Activated T-cell treated with anti-CD3 and anti-CD28 coated beads, Interleukin-2, amount 50 U/mL, for 4 hours (primary cell): Measurements from ENCODE around the gene MMRN1. TPM values are rescaled to one million over a fixed set of nuclear protein-coding genes. Genes with fewer than 3 reads are reported as not detected.

Experiments used
- ATAC-seq, 2 donors: fragments of 200-7000 bp; cut with Tn5 transposase; one replicate each; pipeline ENCODE4 v1.10.0; 2021
- DNase-seq: peaks from one replicate; pipeline ENCODE4 v3.0.0-alpha.2; 2020
- H3K27me3 Mint-ChIP-seq: one replicate; pipeline ENCODE4 v1.8.0; 2021; ENCODE audit warnings: low read depth, mixed read lengths
- H3K36me3 Mint-ChIP-seq: one replicate; pipeline ENCODE4 v1.8.0; 2022; ENCODE audit warnings: mixed read lengths; ENCODE audit not compliant: insufficient read depth
- H3K4me1 Mint-ChIP-seq: one replicate; pipeline ENCODE4 v1.8.0; 2021; ENCODE audit warnings: low read depth, mixed read lengths
- H3K4me3 Mint-ChIP-seq: one replicate; pipeline ENCODE4 v1.8.0; 2021; ENCODE audit warnings: mild to moderate bottlenecking, moderate library complexity, mixed read lengths
- H3K9me3 Mint-ChIP-seq: one replicate; pipeline ENCODE4 v1.8.0; 2021; ENCODE audit warnings: mixed read lengths
- total RNA-seq, 3 donors: library from RNA; stranded (reverse); gene quantifications; one replicate each; pipeline ENCODE4 v1.2.1, GENCODE V29; 2021

Gene MMRN1
- total RNA-seq, 3 donors from 2014 or later = 0.18 to 0.23 (median 0.19) TPM

GRCh38 chr4:89939994-89940393 lies 45.3 kb downstream of the MMRN1 start:
- no peaks in the 10 kb centered on the region for H3K36me3 Mint-ChIP-seq
- no peak for ATAC-seq
- DNase-seq = no peak
- no peaks in the 10 kb centered on the region for H3K4me1 Mint-ChIP-seq
- H3K9me3 Mint-ChIP-seq = no peaks in the 10 kb centered on the region
- H3K4me3 Mint-ChIP-seq = no peak overlapping the region
- H3K27me3 Mint-ChIP-seq = peaks cover 2% of the 10 kb centered on the region

- DNase-seq (no peak), ATAC-seq (no peak)
- H3K9me3 Mint-ChIP-seq = no peaks in the 10 kb centered on the region
- H3K27me3 Mint-ChIP-seq = peaks cover 3% of the 10 kb centered on the region
- H3K36me3 Mint-ChIP-seq = no peaks in the 10 kb centered on the region
- no peak overlapping the region for H3K4me3 Mint-ChIP-seq
- no peaks in the 10 kb centered on the region for H3K4me1 Mint-ChIP-seq
These were observed 48.2 kb downstream of the MMRN1 start for GRCh38 chr4:89942811-89943210.

GRCh38 chr4:89949782-89950387 lies 55.2 kb downstream of the MMRN1 start:
- no peak overlapping the region for H3K4me3 Mint-ChIP-seq

GRCh38 chr4:89952458-89952857 lies 57.8 kb downstream of the MMRN1 start:
- Mint-ChIP-seq H3K36me3 (no peaks in the 10 kb centered on the region), H3K4me1 (no peaks in the 10 kb centered on the region), H3K27me3 (no peaks in the 10 kb centered on the region), H3K9me3 (no peaks in the 10 kb centered on the region), H3K4me3 (no peak overlapping the region)
- DNase-seq = no peak
- ATAC-seq = no peak

More at GRCh38 chr4:89949782-89950387, 55.2 kb downstream of the MMRN1 start:
- no peak for DNase-seq
- H3K36me3 Mint-ChIP-seq = no peaks in the 10 kb centered on the region
- ATAC-seq = no peak
- no peaks in the 10 kb centered on the region for H3K9me3 Mint-ChIP-seq
- H3K27me3 Mint-ChIP-seq = peaks cover 1% of the 10 kb centered on the region
- no peaks in the 10 kb centered on the region for H3K4me1 Mint-ChIP-seq

GRCh38 chr4:89954906-89955695 lies 60.4 kb downstream of the MMRN1 start:
- ATAC-seq = no peak

GRCh38 chr4:89957046-89957926 lies 62.6 kb downstream of the MMRN1 start:
- H3K9me3 Mint-ChIP-seq = no peaks in the 10 kb centered on the region
- DNase-seq (no peak), ATAC-seq (no peak)
- H3K4me3 Mint-ChIP-seq = no peak overlapping the region
- no peaks in the 10 kb centered on the region for H3K36me3 Mint-ChIP-seq
- H3K27me3 Mint-ChIP-seq = no peaks in the 10 kb centered on the region
- H3K4me1 Mint-ChIP-seq = no peaks in the 10 kb centered on the region

More at GRCh38 chr4:89954906-89955695, 60.4 kb downstream of the MMRN1 start:
- no peaks in the 10 kb centered on the region for H3K27me3 Mint-ChIP-seq
- no peak overlapping the region for H3K4me3 Mint-ChIP-seq
- no peak for DNase-seq
- no peaks in the 10 kb centered on the region for H3K9me3 Mint-ChIP-seq
- no peaks in the 10 kb centered on the region for H3K36me3 Mint-ChIP-seq
- H3K4me1 Mint-ChIP-seq = no peaks in the 10 kb centered on the region

GRCh38 chr4:89981789-89982334 lies 87.2 kb downstream of the MMRN1 start:
- Mint-ChIP-seq H3K27me3 (no peaks in the 10 kb centered on the region), H3K4me1 (no peaks in the 10 kb centered on the region), H3K36me3 (no peaks in the 10 kb centered on the region), H3K9me3 (no peaks in the 10 kb centered on the region), H3K4me3 (no peak overlapping the region)
- DNase-seq (no peak), ATAC-seq (no peak)

- H3K36me3 Mint-ChIP-seq = no peaks in the 10 kb centered on the region
- H3K4me3 Mint-ChIP-seq = no peak overlapping the region
These were observed 93.6 kb downstream of the MMRN1 start for GRCh38 chr4:89988268-89988667.

GRCh38 chr4:89992744-89993143 lies 98.1 kb downstream of the MMRN1 start:
- Mint-ChIP-seq H3K27me3 (peaks cover 8% of the 10 kb centered on the region), H3K9me3 (peaks cover 5% of the 10 kb centered on the region), H3K36me3 (no peaks in the 10 kb centered on the region), H3K4me3 (no peak overlapping the region), H3K4me1 (no peaks in the 10 kb centered on the region)
- no peak for DNase-seq
- no peak for ATAC-seq

More at GRCh38 chr4:89988268-89988667, 93.6 kb downstream of the MMRN1 start:
- DNase-seq (no peak), ATAC-seq (no peak)
- H3K4me1 Mint-ChIP-seq = no peaks in the 10 kb centered on the region
- peaks cover 5% of the 10 kb centered on the region for H3K9me3 Mint-ChIP-seq
- H3K27me3 Mint-ChIP-seq = peaks cover 2% of the 10 kb centered on the region

GRCh38 chr4:89994176-89994873 lies 99.7 kb downstream of the MMRN1 start:
- Mint-ChIP-seq H3K4me3 (no peak overlapping the region), H3K27me3 (peaks cover 14% of the 10 kb centered on the region), H3K36me3 (no peaks in the 10 kb centered on the region), H3K4me1 (no peaks in the 10 kb centered on the region), H3K9me3 (no peaks in the 10 kb centered on the region)
- ATAC-seq = no peak
- DNase-seq = no peak

GRCh38 chr4:89995006-89995405 lies 100.4 kb downstream of the MMRN1 start:
- no peaks in the 10 kb centered on the region for H3K9me3 Mint-ChIP-seq
- no peaks in the 10 kb centered on the region for H3K36me3 Mint-ChIP-seq
- no peaks in the 10 kb centered on the region for H3K4me1 Mint-ChIP-seq
- no peak for DNase-seq
- H3K27me3 Mint-ChIP-seq = peaks cover 14% of the 10 kb centered on the region
- no peak overlapping the region for H3K4me3 Mint-ChIP-seq
- no peak for ATAC-seq

- Mint-ChIP-seq H3K36me3 (no peaks in the 10 kb centered on the region), H3K27me3 (peaks cover 14% of the 10 kb centered on the region), H3K4me3 (no peak overlapping the region), H3K4me1 (no peaks in the 10 kb centered on the region), H3K9me3 (no peaks in the 10 kb centered on the region)
- DNase-seq = no peak
- no peak for ATAC-seq
These were observed 101.2 kb downstream of the MMRN1 start for GRCh38 chr4:89995814-89996213.

- DNase-seq (no peak), ATAC-seq (no peak)
- H3K27me3 Mint-ChIP-seq = peaks cover 12% of the 10 kb centered on the region
- no peaks in the 10 kb centered on the region for H3K9me3 Mint-ChIP-seq
- H3K4me1 Mint-ChIP-seq = no peaks in the 10 kb centered on the region
- no peak overlapping the region for H3K4me3 Mint-ChIP-seq
- H3K36me3 Mint-ChIP-seq = no peaks in the 10 kb centered on the region
These were observed 102.6 kb downstream of the MMRN1 start for GRCh38 chr4:89997171-89997704.
